Right atrium auricular region (tissue), 2 donors: ENCODE results near the gene PCDH9. TPM values are rescaled to one million over a fixed set of nuclear protein-coding genes. Genes with fewer than 3 reads are reported as not detected.

Experiments used
- DNase-seq: peaks from one replicate; pipeline ENCODE4 v3.0.0-alpha.2; 2019; ENCODE audit warnings: low spot score
- H3K27ac ChIP-seq, 2 donors: fragments of 200-600 bp; sonication (generic); 1 replicate in 1 of 2; 2 replicates in 1 of 2; pipeline ENCODE4 v1.5.1; 2016 to 2019
- H3K27me3 ChIP-seq, 2 donors: fragments of 200-600 bp; sonication (generic); one replicate each; pipeline versions ENCODE4 v1.5.1 to v1.6.0; 2017 to 2019
- H3K36me3 ChIP-seq: fragments of 200-600 bp; sonication (generic); one replicate; pipeline ENCODE4 v1.5.1; 2016
- H3K4me1 ChIP-seq, 2 donors: fragments of 200-600 bp; sonication (generic); one replicate each; pipeline versions ENCODE4 v1.5.1 to v1.6.0; 2017 to 2019
- H3K4me3 ChIP-seq, 2 donors: fragments of 200-600 bp; sonication (generic); 1 replicate in 1 of 2; 2 replicates in 1 of 2; pipeline ENCODE4 v1.5.1; 2017 to 2019; ENCODE audit warnings: mild to moderate bottlenecking in 1 of 2, moderate library complexity in 1 of 2
- H3K9me3 ChIP-seq, 2 donors: fragments of 200-600 bp; sonication (generic); one replicate each; pipeline ENCODE4 v1.5.1; 2019
- CTCF ChIP-seq, 2 donors: fragments of 200-600 bp; sonication (generic); IDR thresholded peaks; one replicate each; pipeline ENCODE4 v1.5.1; 2019; ENCODE audit warnings: antibody characterized with exemption in 2 of 2
- total RNA-seq, 2 donors: library from RNA; depleted of rRNA; stranded (reverse); fragments of >200 nt; gene quantifications; one replicate each; pipeline ENCODE4 v1.1.0, GENCODE V29; 2016

The PCDH9 gene
- total RNA-seq, 2 donors from 2014 or later, result 19.4 to 28.7 TPM

GRCh38 chr13:67223024-67223423, 7.1 kb downstream of the PCDH9 start:
- Histone ChIP-seq H3K4me3 (peak overlapping the region in 1 of 2 donors; percentile 5), H3K27me3 (no peaks in the 10 kb centered on the region)
- TF ChIP-seq CTCF (IDR thresholded peaks at IDR 0.05), result no peak

GRCh38 chr13:67221630-67222226, 8.4 kb downstream of the PCDH9 start:
- Histone ChIP-seq H3K4me3 (no peak overlapping the region), H3K27me3 (no peaks in the 10 kb centered on the region), H3K27ac (no peak overlapping the region), H3K9me3 (no peaks in the 10 kb centered on the region), H3K4me1 (peaks cover 0 to 25% of the 10 kb centered on the region in 2 donors), H3K36me3 (no peaks in the 10 kb centered on the region)
- DNase-seq, result no peak
- no peak for TF ChIP-seq CTCF (IDR thresholded peaks at IDR 0.05)

More at GRCh38 chr13:67223024-67223423, 7.1 kb downstream of the PCDH9 start:
- Histone ChIP-seq H3K27ac (no peak overlapping the region), H3K36me3 (no peaks in the 10 kb centered on the region), H3K9me3 (no peaks in the 10 kb centered on the region), H3K4me1 (peaks cover 0 to 30% of the 10 kb centered on the region in 2 donors)
- no peak for DNase-seq

- no peak overlapping the region for H3K4me3 ChIP-seq
- no peak for DNase-seq
- no peak overlapping the region for H3K27ac ChIP-seq
- no peak for TF ChIP-seq CTCF (IDR thresholded peaks at IDR 0.05)
- peaks cover 0 to 6% of the 10 kb centered on the region in 2 donors for H3K4me1 ChIP-seq
- H3K9me3 ChIP-seq, result no peaks in the 10 kb centered on the region
- H3K36me3 ChIP-seq, result no peaks in the 10 kb centered on the region
- H3K27me3 ChIP-seq, result no peaks in the 10 kb centered on the region
Measured at GRCh38 chr13:67219113-67219512, 11.0 kb downstream of the PCDH9 start.

GRCh38 chr13:67217880-67218279, 12.3 kb downstream of the PCDH9 start:
- no peak overlapping the region for H3K27ac ChIP-seq
- no peaks in the 10 kb centered on the region for H3K36me3 ChIP-seq
- H3K27me3 ChIP-seq, result no peaks in the 10 kb centered on the region
- no peak for TF ChIP-seq CTCF (IDR thresholded peaks at IDR 0.05)
- peaks cover 0 to 6% of the 10 kb centered on the region in 2 donors for H3K4me1 ChIP-seq
- DNase-seq, result no peak
- no peak overlapping the region for H3K4me3 ChIP-seq
- H3K9me3 ChIP-seq, result no peaks in the 10 kb centered on the region

- no peak for TF ChIP-seq CTCF (IDR thresholded peaks at IDR 0.05)
- no peaks in the 10 kb centered on the region for H3K27me3 ChIP-seq
Measured at GRCh38 chr13:67216864-67217263, 13.3 kb downstream of the PCDH9 start.

GRCh38 chr13:67210208-67210607, 19.9 kb downstream of the PCDH9 start:
- Histone ChIP-seq H3K36me3 (no peaks in the 10 kb centered on the region), H3K4me1 (no peaks in the 10 kb centered on the region), H3K27ac (no peak overlapping the region), H3K27me3 (no peaks in the 10 kb centered on the region), H3K4me3 (no peak overlapping the region), H3K9me3 (no peaks in the 10 kb centered on the region)
- no peak for DNase-seq
- no peak for TF ChIP-seq CTCF (IDR thresholded peaks at IDR 0.05)

More at GRCh38 chr13:67216864-67217263, 13.3 kb downstream of the PCDH9 start:
- H3K4me3 ChIP-seq, result no peak overlapping the region
- no peaks in the 10 kb centered on the region for H3K9me3 ChIP-seq
- H3K4me1 ChIP-seq, result peaks cover 0 to 6% of the 10 kb centered on the region in 2 donors
- DNase-seq, result no peak
- H3K27ac ChIP-seq, result no peak overlapping the region
- no peaks in the 10 kb centered on the region for H3K36me3 ChIP-seq
